ENCODE data around the gene LITAF. TPM values are rescaled to one million over a fixed set of nuclear protein-coding genes. Genes with fewer than 3 reads are reported as not detected.

Gene LITAF
- total and polyA plus RNA-seq, 7 donors: 5.0 to 60.2 (median 20.7) TPM

DNA sequence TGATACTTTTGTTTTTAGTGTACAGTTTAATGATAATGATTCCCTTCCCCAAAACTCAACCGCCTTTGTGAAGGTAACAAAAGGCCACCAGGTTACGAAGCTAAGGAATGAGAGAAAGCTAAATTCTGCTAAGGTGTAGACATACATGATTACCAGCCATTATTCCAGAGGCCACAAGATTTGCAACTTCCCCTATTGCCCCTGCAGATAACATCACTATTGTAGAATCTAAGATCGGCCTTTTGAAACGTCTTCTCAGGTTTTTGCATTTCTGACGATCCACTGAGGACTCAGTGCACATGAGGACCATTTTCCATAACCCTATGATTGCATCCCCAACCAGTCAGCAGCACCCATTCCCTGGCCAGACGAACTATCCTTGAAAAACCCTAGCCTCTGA, 47.6 kb upstream of the LITAF start:
- TF ChIP-seq, protein P1, sequence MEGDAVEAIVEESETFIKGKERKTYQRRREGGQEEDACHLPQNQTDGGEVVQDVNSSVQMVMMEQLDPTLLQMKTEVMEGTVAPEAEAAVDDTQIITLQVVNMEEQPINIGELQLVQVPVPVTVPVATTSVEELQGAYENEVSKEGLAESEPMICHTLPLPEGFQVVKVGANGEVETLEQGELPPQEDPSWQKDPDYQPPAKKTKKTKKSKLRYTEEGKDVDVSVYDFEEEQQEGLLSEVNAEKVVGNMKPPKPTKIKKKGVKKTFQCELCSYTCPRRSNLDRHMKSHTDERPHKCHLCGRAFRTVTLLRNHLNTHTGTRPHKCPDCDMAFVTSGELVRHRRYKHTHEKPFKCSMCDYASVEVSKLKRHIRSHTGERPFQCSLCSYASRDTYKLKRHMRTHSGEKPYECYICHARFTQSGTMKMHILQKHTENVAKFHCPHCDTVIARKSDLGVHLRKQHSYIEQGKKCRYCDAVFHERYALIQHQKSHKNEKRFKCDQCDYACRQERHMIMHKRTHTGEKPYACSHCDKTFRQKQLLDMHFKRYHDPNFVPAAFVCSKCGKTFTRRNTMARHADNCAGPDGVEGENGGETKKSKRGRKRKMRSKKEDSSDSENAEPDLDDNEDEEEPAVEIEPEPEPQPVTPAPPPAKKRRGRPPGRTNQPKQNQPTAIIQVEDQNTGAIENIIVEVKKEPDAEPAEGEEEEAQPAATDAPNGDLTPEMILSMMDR (IDR thresholded peaks at IDR 0.05): no peak
- no peak for DNase-seq
- Histone ChIP-seq H3K27ac (no peak overlapping the region), H3K4me3 (no peak overlapping the region), H3K4me1 (no peaks in the 10 kb centered on the region), H3K27me3 (ENCODE audit: insufficient read depth in 3 of 3, low read length in 2 of 3) (no peaks in the 10 kb centered on the region), H3K36me3 (ENCODE audit: insufficient read depth in 1 of 2, low read depth in 1 of 2) (no peaks in the 10 kb centered on the region), H3K9me3 (no peaks in the 10 kb centered on the region)
- 82 to 92% (median 90%) methylated on average over 6 of the region's 6 CpGs for WGBS, 3 donors
- no peak for ATAC-seq
- intact Hi-C loops (cut with DNase I): no loop called here

DNA sequence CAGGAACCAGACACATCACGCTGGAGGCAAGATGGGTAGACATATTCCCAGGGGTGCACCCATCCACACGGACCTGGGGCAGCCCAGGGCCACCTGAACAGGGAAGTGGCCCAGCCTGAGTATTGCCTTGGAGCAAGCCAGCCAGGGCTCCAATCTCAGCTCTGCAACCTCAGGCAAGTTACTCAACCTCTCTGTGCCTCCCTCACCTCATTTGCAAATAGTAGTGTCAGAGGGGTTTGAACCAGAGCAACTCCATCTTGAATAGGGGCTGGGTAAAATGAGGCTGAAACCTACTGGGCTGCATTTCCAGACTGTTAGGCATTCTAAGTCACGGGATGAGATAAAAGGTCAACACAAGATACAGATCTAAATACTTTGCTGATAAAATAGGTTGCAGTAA, 46.4 kb upstream of the LITAF start:
- H3K27ac ChIP-seq: no peak overlapping the region
- H3K4me3 ChIP-seq: no peak overlapping the region
- intact Hi-C loops (cut with DNase I): no loop called here
- WGBS, 3 donors: 76 to 78% (median 77%) methylated on average over 3 of the region's 3 CpGs
- no peaks in the 10 kb centered on the region for H3K36me3 ChIP-seq (ENCODE audit: insufficient read depth in 1 of 2, low read depth in 1 of 2)
- H3K4me1 ChIP-seq: no peaks in the 10 kb centered on the region
- ATAC-seq (no peak), DNase-seq (no peak)
- no peaks in the 10 kb centered on the region for H3K27me3 ChIP-seq (ENCODE audit: insufficient read depth in 3 of 3, low read length in 2 of 3)
- TF ChIP-seq, protein P1 (IDR thresholded peaks at IDR 0.05): no peak
- H3K9me3 ChIP-seq: no peaks in the 10 kb centered on the region

DNA sequence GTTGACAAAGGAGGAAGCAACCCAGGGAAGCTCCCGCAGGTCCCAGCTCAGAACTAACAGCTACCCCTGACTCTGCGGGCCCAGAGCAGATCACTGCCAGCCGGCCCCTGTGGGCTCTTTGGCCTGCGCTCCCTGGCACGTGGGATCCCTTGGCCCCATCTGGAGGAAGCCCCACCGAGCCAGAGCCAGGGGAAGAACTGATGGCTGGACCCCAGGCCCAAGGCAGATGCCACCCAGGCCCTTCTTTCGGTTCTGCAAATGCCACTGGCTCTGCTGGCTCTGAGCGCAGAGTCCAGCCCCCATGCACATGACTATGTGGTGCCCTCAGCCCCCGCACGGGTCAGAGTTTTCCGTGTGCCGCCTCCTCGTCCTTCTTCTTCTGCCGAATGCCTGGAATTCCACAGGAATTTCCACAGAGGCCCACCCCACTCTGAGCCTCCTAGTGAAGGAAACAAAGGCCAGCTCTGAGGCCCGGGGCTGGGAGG, 45.8 kb upstream of the LITAF start:
- Histone ChIP-seq H3K4me3 (no peak overlapping the region), H3K36me3 (ENCODE audit: insufficient read depth in 1 of 2, low read depth in 1 of 2) (no peaks in the 10 kb centered on the region), H3K27ac (peak overlapping the region; percentile 50), H3K9me3 (no peaks in the 10 kb centered on the region), H3K27me3 (ENCODE audit: insufficient read depth in 3 of 3, low read length in 2 of 3) (no peaks in the 10 kb centered on the region), H3K4me1 (no peaks in the 10 kb centered on the region)
- DNase-seq (peak in 1 of 2 donors; percentile 66), ATAC-seq (no peak)
- TF ChIP-seq, protein P1 (IDR thresholded peaks at IDR 0.05): no peak
- 35 to 45% (median 44%) methylated on average over 15 of the region's 15 CpGs for WGBS, 3 donors
- intact Hi-C loops (cut with DNase I): no loop called here

DNA sequence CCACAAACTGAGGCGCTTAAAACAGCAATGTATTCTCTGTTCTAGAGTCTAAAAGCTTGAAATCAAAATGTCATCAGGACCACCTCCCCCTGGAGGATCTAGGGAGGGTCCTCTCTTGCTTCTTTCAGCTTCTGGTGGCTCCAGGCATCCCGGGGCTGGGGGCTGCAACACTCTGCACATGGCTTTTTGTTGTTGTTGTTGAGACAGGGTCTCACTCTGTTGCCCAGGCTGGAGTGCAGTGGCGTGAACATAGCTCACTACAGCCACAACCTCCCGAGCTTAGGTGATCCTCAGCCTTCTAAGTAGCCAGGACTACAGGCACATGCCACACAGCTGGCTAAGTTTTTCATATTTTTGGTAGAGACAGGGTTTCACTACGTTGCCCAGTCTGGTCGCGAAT, 44.5 kb upstream of the LITAF start:
- intact Hi-C loops (cut with DNase I): no loop called here
- Histone ChIP-seq H3K9me3 (no peaks in the 10 kb centered on the region), H3K27me3 (ENCODE audit: insufficient read depth in 3 of 3, low read length in 2 of 3) (no peaks in the 10 kb centered on the region), H3K27ac (no peak overlapping the region), H3K36me3 (ENCODE audit: insufficient read depth in 1 of 2, low read depth in 1 of 2) (no peaks in the 10 kb centered on the region), H3K4me3 (no peak overlapping the region), H3K4me1 (no peaks in the 10 kb centered on the region)
- ATAC-seq: no peak
- TF ChIP-seq, protein P1 (IDR thresholded peaks at IDR 0.05): no peak
- WGBS, 3 donors: 86 to 87% (median 86%) methylated on average over 7 of the region's 7 CpGs
- DNase-seq: no peak

DNA sequence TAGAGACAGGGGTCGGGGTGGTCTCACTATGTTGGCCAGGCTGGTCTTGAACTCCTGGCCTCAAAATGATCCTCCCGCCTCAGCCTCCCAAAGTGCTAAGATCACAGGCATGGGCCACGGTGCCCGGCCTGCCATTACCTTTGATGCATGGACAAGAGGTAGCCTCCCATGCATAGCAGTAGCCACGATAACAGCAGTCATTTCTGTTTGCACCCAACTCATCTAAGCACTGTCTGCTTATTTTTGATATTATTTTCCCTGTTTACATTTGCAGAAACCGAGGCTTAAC, 44.0 kb upstream of the LITAF start:
- intact Hi-C loops (cut with DNase I): no loop called here
- no peak overlapping the region for H3K4me3 ChIP-seq
- 90 to 92% (median 91%) methylated on average over 6 of the region's 6 CpGs for WGBS, 3 donors
- DNase-seq: no peak
- no peaks in the 10 kb centered on the region for H3K36me3 ChIP-seq (ENCODE audit: insufficient read depth in 1 of 2, low read depth in 1 of 2)
- no peaks in the 10 kb centered on the region for H3K9me3 ChIP-seq
- no peaks in the 10 kb centered on the region for H3K27me3 ChIP-seq (ENCODE audit: insufficient read depth in 3 of 3, low read length in 2 of 3)
- TF ChIP-seq, protein P1 (IDR thresholded peaks at IDR 0.05): no peak
- no peaks in the 10 kb centered on the region for H3K4me1 ChIP-seq
- H3K27ac ChIP-seq: no peak overlapping the region
- ATAC-seq: no peak

All from psoas muscle (tissue), 8 donors.